HG03103 (cell line): ENCODE data around the gene RCVRN.

ENCODE experiments used
- ATAC-seq: cut with Tn5 transposase; IDR thresholded peaks from one replicate; pipeline ENCODE4 v1.9.1; 2021; ENCODE audit warnings: low read depth; ENCODE audit not compliant: unreplicated experiment

Gene RCVRN

GRCh38 chr17:9859781-9860180 is 45.3 kb downstream of the RCVRN start:
- no peak for ATAC-seq

- no peak for ATAC-seq
Observed at GRCh38 chr17:9855036-9855435, 50.0 kb downstream of the RCVRN start.

GRCh38 chr17:9854255-9854654 is 50.8 kb downstream of the RCVRN start:
- ATAC-seq = no peak

GRCh38 chr17:9850151-9850550 is 54.9 kb downstream of the RCVRN start:
- no peak for ATAC-seq
